Fibroblast of pulmonary artery (primary cell): ENCODE results near the gene ATP6V1D.

Experiments used
- DNase-seq: peaks from one replicate; pipeline ENCODE4 v3.0.0-alpha.2; 2010; ENCODE audit warnings: low read depth
- H3K4me3 ChIP-seq: replicated peaks from 2 replicates; pipeline ENCODE4 v1.5.1; 2011; ENCODE audit warnings: low read depth, mild to moderate bottlenecking, control low read depth, low read length, moderate library complexity
- TF ChIP-seq, protein P1 (sequence below): IDR thresholded peaks from 2 replicates; pipeline ENCODE4 v1.5.1; 2011; ENCODE audit warnings: mild to moderate bottlenecking, control low read depth, low read length, inconsistent platforms; ENCODE audit errors: missing control alignments

The ATP6V1D gene

DNA sequence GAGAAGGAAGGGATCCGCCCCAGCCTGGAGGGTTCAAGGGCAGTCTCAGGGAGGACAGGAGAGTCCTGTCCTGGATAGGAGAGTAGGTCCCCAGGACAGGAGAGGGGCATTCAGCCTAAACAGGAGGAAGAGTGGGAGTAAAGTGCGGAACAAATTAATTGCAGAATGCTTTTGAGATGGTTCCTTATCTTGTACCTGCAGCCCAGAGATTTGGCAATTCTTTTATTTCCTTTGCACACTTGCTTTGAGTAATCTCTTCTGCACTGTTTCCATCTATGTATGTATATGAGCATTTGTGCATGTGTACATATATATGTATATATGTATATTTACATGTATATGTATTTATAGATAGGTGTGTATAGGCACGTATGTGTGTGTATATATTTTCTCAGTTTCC is 29.7 kb upstream of the ATP6V1D start:
- H3K4me3 ChIP-seq, result no peak overlapping the region
- TF ChIP-seq, protein P1, sequence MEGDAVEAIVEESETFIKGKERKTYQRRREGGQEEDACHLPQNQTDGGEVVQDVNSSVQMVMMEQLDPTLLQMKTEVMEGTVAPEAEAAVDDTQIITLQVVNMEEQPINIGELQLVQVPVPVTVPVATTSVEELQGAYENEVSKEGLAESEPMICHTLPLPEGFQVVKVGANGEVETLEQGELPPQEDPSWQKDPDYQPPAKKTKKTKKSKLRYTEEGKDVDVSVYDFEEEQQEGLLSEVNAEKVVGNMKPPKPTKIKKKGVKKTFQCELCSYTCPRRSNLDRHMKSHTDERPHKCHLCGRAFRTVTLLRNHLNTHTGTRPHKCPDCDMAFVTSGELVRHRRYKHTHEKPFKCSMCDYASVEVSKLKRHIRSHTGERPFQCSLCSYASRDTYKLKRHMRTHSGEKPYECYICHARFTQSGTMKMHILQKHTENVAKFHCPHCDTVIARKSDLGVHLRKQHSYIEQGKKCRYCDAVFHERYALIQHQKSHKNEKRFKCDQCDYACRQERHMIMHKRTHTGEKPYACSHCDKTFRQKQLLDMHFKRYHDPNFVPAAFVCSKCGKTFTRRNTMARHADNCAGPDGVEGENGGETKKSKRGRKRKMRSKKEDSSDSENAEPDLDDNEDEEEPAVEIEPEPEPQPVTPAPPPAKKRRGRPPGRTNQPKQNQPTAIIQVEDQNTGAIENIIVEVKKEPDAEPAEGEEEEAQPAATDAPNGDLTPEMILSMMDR, result no peak

DNA sequence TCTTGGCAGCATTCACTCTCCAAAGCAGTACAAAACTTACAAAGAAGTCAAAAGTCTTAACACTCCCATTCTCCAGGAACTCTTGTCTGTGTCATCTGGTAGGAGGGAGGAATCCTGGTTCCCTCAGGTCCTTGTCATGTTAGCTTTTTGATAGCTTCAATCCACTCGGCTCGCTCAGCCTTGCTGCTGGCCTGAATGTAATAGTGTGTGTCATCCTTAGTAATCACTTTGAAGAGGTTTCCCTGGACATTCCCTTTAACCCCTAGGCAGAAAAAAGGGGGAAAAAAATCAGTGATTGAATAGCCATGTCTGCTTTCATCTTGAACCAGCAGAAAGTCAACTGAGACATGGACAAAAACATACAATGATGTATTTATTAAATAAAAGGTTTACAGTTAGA is 27.6 kb upstream of the ATP6V1D start:
- H3K4me3 ChIP-seq, result no peak overlapping the region
- TF ChIP-seq, protein P1, result no peak
- peak; percentile 7 for DNase-seq

More for the DNA sequence above, 29.7 kb upstream of the ATP6V1D start:
- no peak for DNase-seq

DNA sequence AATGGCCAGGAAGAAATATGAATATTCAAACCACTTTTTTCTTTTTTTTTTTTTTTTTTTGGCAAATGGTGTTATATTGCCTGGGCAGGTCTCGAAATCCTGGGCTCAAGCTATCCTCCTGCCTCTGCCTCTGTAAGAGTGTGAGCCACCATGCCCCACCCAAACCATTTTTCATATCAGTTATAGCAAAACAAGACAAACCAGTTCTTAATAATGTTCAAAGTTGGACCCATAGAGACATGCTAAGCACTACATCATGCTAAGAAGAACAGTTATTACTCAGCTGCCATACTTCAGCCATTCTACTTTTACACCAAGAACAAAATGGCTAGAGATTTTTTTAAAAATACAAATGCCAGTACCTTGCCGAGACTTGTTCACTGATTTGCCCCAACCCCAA is 26.0 kb upstream of the ATP6V1D start:
- no peak for DNase-seq
- H3K4me3 ChIP-seq, result no peak overlapping the region
- TF ChIP-seq, protein P1, result no peak

DNA sequence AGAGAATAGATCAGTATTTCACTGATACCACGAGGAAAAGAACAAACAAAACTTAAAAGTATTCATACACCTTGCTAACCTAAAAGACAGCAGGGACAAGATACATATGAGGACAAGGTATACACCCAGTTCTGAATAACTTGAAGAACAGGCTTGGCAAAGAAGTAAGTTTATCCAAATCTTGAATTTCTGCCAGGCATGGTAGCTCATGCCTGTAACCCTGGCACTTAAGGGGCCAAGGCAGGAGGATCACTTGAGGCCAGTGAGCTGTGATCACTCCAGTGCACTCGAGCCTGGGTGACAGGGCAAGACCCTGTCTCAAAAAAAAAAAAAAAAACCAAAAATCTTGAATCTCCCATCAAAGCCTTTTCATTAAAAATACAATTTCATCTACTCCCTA is 25.5 kb upstream of the ATP6V1D start:
- no peak for DNase-seq
- TF ChIP-seq, protein P1, result no peak
- H3K4me3 ChIP-seq, result no peak overlapping the region

- no peak for DNase-seq
- H3K4me3 ChIP-seq, result no peak overlapping the region
- TF ChIP-seq, protein P1, result no peak
Measured at GRCh38 chr14:67377916-67378315, 18.3 kb upstream of the ATP6V1D start.

DNA sequence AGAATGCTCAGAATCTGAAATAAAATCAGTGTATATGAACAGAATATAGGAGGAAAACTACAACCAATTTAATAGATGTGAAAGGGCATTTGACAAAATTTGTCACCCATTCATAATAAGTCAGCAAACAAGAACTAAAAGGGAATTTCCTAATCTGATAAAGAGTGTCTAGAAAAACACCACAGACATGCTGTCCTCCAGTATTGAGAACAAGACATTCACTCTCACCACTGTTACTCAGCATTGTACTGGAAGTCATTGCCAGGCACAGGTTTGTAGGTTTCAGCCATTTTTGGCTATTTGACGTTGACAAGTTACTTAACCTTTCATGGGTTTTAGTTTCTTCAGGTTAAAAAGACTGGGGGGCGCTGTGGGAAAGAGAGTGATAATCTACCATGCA is 13.7 kb upstream of the ATP6V1D start:
- TF ChIP-seq, protein P1, result no peak
- H3K4me3 ChIP-seq, result no peak overlapping the region
- no peak for DNase-seq

DNA sequence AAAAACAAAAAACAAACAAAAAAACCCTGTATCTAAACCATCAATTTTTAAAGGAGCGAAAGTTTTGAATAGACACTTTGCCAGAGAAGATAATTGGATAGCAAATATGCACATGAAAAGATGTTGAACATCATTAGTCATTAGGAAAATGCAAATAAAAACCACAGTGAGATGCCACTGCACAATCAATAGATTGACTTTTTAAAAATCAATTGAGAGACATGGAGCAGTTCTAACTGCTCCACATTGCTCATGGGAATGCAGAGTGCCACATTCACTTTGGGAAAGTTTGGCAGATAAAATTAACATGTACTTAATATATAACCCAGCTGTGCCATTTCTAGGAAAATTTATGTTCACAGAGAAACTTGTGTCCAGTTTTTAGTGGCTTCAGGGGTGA is 13.2 kb upstream of the ATP6V1D start:
- no peak overlapping the region for H3K4me3 ChIP-seq
- TF ChIP-seq, protein P1, result no peak
- no peak for DNase-seq
